Fibroblast of pulmonary artery (primary cell): Measurements from ENCODE around the gene P2RX7.

Experiments used
- DNase-seq: peaks from one replicate; pipeline ENCODE4 v3.0.0-alpha.2; 2010; ENCODE audit warnings: low read depth
- H3K4me3 ChIP-seq: replicated peaks from 2 replicates; pipeline ENCODE4 v1.5.1; 2011; ENCODE audit warnings: low read depth, mild to moderate bottlenecking, control low read depth, low read length, moderate library complexity
- TF ChIP-seq, protein P1 (sequence below): IDR thresholded peaks from 2 replicates; pipeline ENCODE4 v1.5.1; 2011; ENCODE audit warnings: mild to moderate bottlenecking, control low read depth, low read length, inconsistent platforms; ENCODE audit errors: missing control alignments

The P2RX7 gene

DNA sequence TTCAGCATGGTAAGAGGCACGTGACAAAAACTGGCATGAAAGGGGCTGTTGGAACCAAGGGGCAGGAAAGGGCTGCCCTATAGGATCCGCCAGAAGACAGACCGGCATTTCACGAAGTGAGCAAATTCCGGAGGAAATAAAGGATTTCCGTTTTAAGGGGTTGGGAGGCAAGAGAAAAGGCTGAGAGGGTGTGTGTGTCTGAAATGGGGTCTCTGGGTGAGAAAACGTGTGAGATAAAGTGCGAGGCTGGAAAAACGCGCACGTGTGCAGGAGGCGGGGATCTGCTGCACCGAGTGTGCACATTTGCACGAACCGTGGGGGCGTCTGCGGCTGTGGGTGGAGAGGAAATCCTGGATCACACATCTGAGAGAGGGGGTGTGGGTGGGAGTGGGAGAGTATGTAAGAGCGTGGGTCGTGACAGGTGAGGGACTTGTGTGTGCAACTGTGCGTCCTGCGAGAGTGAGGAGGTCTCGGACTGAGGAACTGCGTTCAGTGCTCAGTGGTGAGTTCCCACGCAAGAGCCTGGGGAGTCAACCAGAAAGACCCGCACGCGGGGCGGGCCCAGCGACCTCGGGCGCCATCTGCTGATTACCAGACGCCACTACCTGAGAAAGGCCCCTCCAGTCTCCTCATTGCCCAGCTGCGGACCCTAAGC, 37.0 kb upstream of the P2RX7 start:
- peak overlapping the region; percentile 43 for H3K4me3 ChIP-seq
- peak; percentile 60 for DNase-seq
- TF ChIP-seq, protein P1, sequence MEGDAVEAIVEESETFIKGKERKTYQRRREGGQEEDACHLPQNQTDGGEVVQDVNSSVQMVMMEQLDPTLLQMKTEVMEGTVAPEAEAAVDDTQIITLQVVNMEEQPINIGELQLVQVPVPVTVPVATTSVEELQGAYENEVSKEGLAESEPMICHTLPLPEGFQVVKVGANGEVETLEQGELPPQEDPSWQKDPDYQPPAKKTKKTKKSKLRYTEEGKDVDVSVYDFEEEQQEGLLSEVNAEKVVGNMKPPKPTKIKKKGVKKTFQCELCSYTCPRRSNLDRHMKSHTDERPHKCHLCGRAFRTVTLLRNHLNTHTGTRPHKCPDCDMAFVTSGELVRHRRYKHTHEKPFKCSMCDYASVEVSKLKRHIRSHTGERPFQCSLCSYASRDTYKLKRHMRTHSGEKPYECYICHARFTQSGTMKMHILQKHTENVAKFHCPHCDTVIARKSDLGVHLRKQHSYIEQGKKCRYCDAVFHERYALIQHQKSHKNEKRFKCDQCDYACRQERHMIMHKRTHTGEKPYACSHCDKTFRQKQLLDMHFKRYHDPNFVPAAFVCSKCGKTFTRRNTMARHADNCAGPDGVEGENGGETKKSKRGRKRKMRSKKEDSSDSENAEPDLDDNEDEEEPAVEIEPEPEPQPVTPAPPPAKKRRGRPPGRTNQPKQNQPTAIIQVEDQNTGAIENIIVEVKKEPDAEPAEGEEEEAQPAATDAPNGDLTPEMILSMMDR, result peak; percentile 81

DNA sequence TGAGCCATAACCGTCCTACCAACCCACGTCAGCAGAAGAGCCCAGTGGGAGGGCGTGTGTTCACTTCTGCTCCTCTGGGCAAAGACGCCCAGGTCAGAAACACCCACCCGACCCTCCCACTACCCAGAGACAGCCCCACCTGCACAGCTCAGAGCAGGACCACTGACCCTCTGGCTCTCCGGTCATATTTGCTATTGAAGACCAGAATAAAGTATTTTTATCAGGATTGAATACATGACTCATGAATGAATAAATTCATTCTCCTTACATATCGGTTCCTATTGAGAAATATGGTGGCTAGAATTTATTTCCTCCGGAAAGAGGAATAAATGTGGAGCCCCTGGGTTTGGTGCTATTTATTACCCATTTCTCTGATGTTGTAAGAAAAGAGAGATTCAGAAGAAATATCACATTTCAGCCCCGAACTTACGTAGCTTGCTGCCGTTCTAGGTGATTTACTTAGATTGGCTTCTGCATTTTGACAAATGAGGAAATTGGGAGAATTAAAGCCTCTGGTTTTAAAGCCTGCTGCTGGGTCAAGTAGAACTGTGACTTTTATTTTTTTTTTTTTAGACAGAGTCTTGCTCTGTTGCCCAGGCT, 36.4 kb upstream of the P2RX7 start:
- H3K4me3 ChIP-seq, result no peak overlapping the region
- TF ChIP-seq, protein P1, result no peak
- DNase-seq, result no peak

DNA sequence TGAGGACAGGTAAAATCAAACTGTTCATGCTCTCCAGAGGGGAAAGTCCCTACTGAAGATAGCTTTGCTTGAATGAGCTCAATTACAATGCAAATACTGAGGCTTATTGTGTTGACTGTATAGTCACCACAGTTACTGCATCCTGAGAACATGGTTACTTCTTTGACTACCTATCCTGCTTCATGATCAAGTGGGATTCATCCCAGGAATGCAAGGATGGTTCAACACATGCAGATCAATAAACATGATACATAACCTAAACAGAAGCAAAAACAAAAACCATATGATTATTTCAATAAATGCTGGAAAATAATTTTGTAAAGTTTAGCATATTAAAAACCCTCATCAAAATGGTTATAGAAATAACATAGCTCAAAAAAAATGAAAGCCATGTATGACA, 32.9 kb upstream of the P2RX7 start:
- TF ChIP-seq, protein P1, result no peak
- no peak overlapping the region for H3K4me3 ChIP-seq
- no peak for DNase-seq

DNA sequence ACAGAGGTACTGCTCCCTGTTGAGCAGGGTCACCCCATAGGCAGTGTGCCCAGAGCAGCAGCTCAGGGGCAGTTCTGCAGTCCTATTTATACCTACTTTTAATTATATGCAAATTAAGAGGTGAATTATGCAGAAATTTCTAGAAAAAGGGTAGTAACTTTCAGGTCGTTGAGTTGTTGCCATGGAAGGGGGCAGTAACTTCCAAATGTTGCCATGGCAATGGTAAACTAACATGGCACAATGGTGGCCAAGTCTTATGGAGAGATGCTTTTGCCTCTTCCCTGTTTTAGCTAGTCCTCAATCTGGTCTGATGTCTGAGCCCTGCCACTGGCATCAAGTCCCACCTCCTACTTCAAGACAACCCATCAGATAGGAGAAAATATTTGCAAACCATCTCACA, 30.4 kb upstream of the P2RX7 start:
- H3K4me3 ChIP-seq, result no peak overlapping the region
- TF ChIP-seq, protein P1, result no peak
- DNase-seq, result no peak

DNA sequence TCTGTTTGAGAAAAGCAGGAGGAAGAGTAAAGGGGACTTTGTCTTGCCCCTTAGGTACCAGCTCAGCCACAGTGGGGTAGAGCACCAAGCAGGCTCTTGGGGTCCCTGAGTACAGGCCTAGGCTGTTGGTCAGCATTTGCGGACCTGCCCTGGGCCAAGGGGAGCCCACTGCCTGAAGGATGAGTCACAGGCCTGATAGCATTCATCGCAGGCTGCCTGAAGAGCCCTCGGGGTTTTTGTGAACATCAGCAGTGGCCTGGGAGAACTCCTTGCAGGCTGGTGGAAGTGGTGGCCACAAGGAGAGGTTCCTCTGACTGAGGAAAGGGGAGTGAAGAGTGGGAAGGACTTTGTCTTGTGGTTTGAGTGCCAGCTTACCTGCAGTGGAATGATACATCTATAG, 25.0 kb upstream of the P2RX7 start:
- no peak overlapping the region for H3K4me3 ChIP-seq
- TF ChIP-seq, protein P1, result no peak
- DNase-seq, result no peak

DNA sequence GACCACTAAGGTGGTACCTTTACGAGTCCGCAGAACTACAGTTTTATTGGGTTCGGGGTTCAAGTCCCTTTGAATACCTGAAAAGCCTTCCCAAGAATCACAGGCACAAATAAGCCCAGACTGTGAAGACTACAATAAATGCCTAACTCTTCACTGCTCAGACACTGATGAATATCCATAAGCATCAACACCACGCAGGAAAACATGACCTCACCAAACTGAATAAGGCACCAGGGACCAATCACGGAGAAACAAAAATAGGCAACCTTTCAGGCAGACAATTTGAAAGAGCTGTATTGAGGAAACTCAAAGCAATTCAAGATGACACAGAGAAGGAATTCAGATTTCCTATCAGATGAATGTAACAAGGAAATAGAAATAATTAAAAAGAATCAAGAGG, 24.2 kb upstream of the P2RX7 start:
- H3K4me3 ChIP-seq, result no peak overlapping the region

More for the DNA sequence above, 24.2 kb upstream of the P2RX7 start:
- DNase-seq, result no peak
- TF ChIP-seq, protein P1, result no peak
